HG03095 (cell line): ENCODE measurements around the gene GNS.
"Not testable (repeated sequence)": the region's sequence is repeated elsewhere in the genome, so short reads cannot be mapped to it uniquely, and the experiment has no call there.

Experiments
- ATAC-seq: cut with Tn5 transposase; IDR thresholded peaks from one replicate; pipeline ENCODE4 v1.9.1; 2021; ENCODE audit warnings: moderate library complexity; ENCODE audit not compliant: unreplicated experiment

The GNS gene

GRCh38 chr12:64699504-64700115 lies 59.6 kb downstream of the GNS start:
- ATAC-seq = no peak

- no peak for ATAC-seq
Measured at GRCh38 chr12:64696080-64696741, 63.0 kb downstream of the GNS start.

GRCh38 chr12:64695550-64695949 lies 63.7 kb downstream of the GNS start:
- ATAC-seq = no peak

- no peak for ATAC-seq
Measured at GRCh38 chr12:64694130-64695040, 64.8 kb downstream of the GNS start.

GRCh38 chr12:64691795-64692583 lies 67.2 kb downstream of the GNS start:
- ATAC-seq = no peak

GRCh38 chr12:64691227-64691794 lies 67.9 kb downstream of the GNS start:
- ATAC-seq = no peak

GRCh38 chr12:64690236-64690635 lies 69.0 kb downstream of the GNS start:
- not testable (repeated sequence) for ATAC-seq

- ATAC-seq = no peak
Measured at GRCh38 chr12:64688715-64689114, 70.5 kb downstream of the GNS start.

- ATAC-seq = no peak
Measured at GRCh38 chr12:64688219-64688618, 71.0 kb downstream of the GNS start.

GRCh38 chr12:64687816-64688215 lies 71.4 kb downstream of the GNS start:
- ATAC-seq = no peak

- ATAC-seq = no peak
Measured at GRCh38 chr12:64685605-64686004, 73.6 kb downstream of the GNS start.

- no peak for ATAC-seq
Measured at GRCh38 chr12:64685050-64685449, 74.2 kb downstream of the GNS start.

- no peak for ATAC-seq
Measured at GRCh38 chr12:64683816-64684543, 75.2 kb downstream of the GNS start.

- ATAC-seq = no peak
Measured at GRCh38 chr12:64682572-64683277, 76.5 kb downstream of the GNS start.

- no peak for ATAC-seq
Measured at GRCh38 chr12:64681200-64682052, 77.8 kb downstream of the GNS start.

- no peak for ATAC-seq
Measured at GRCh38 chr12:64680235-64680634, 79.0 kb downstream of the GNS start.

GRCh38 chr12:64679487-64680001 lies 79.7 kb downstream of the GNS start:
- peak; percentile 47 for ATAC-seq

- ATAC-seq = no peak
Measured at GRCh38 chr12:64678835-64679234, 80.4 kb downstream of the GNS start.
